Suprapubic skin (tissue), 4 donors: ENCODE data around the gene ELN. TPM values are rescaled to one million over a fixed set of nuclear protein-coding genes. Genes with fewer than 3 reads are reported as not detected.

Experiments used
- DNase-seq, 2 donors: peaks; one replicate each; pipeline ENCODE4 v3.0.0-alpha.2; 2019; ENCODE audit warnings: low spot score in 2 of 2
- H3K27ac ChIP-seq: fragments of 200-600 bp; sonication (generic); one replicate; pipeline ENCODE4 v1.5.1; 2019
- H3K27me3 ChIP-seq: fragments of 200-600 bp; sonication (generic); one replicate; pipeline ENCODE4 v1.5.1; 2019
- H3K36me3 ChIP-seq: fragments of 200-600 bp; sonication (generic); one replicate; pipeline ENCODE4 v1.5.1; 2019
- H3K4me1 ChIP-seq: fragments of 200-600 bp; sonication (generic); one replicate; pipeline ENCODE4 v1.5.1; 2019
- H3K4me3 ChIP-seq: fragments of 200-600 bp; sonication (generic); one replicate; pipeline ENCODE4 v1.5.1; 2019; ENCODE audit warnings: mild to moderate bottlenecking
- H3K9me3 ChIP-seq: fragments of 200-600 bp; sonication (generic); one replicate; pipeline ENCODE4 v1.5.1; 2019
- CTCF ChIP-seq, 2 donors: fragments of 200-600 bp in 1 of 2; fragments of 450-650 bp in 1 of 2; sonication (generic) in 1 of 2; IDR thresholded peaks; one replicate each; pipeline ENCODE4 v1.5.1; 2016 to 2019; ENCODE audit warnings: antibody characterized with exemption in 2 of 2, mild to moderate bottlenecking in 1 of 2, moderate library complexity in 1 of 2
- EP300 ChIP-seq: sonication (generic); formaldehyde crosslinking; IDR thresholded peaks from one replicate; pipeline ENCODE4 v1.6.1; 2017; ENCODE audit warnings: antibody characterized with exemption
- POLR2A ChIP-seq, 2 donors: fragments of 450-650 bp; IDR thresholded peaks; one replicate each; pipeline ENCODE4 v1.6.1; 2017; ENCODE audit warnings: antibody characterized with exemption in 2 of 2, mild to moderate bottlenecking in 2 of 2, moderate library complexity in 2 of 2
- POLR2AphosphoS5 ChIP-seq, 3 donors: sonication (generic); formaldehyde crosslinking; IDR thresholded peaks; one replicate each; pipeline ENCODE4 v1.6.1; 2017; ENCODE audit warnings: antibody characterized with exemption in 3 of 3
- WGBS: methylation state at CpG from one replicate; pipeline ENCODE4 v1.1.5; 2018; 5-methylcytosine and 5-hydroxymethylcytosine counted together
- total RNA-seq, 4 donors: library from RNA; depleted of rRNA; stranded (reverse); fragments of >200 nt; gene quantifications; one replicate each; pipeline ENCODE4 v1.1.0, GENCODE V29; 2016

ELN gene
- total RNA-seq, 4 donors from 2014 or later: 7.7 to 30.7 (median 25.1) TPM

- Histone ChIP-seq H3K4me3 (no peak overlapping the region), H3K4me1 (peaks cover 6% of the 10 kb centered on the region), H3K36me3 (peaks cover 71% of the 10 kb centered on the region), H3K9me3 (no peaks in the 10 kb centered on the region), H3K27me3 (no peaks in the 10 kb centered on the region), H3K27ac (no peak overlapping the region)
- TF ChIP-seq POLR2AphosphoS5 (IDR thresholded peaks at IDR 0.05) (no peak), POLR2A (IDR thresholded peaks at IDR 0.05) (no peak)
- no peak for DNase-seq
- 88% methylated on average over 3 of the region's 3 CpGs for WGBS
Measured at GRCh38 chr7:74049997-74050798, 22.2 kb downstream of the ELN start.

- DNase-seq: no peak
- Histone ChIP-seq H3K36me3 (peaks cover 67% of the 10 kb centered on the region), H3K27ac (no peak overlapping the region), H3K4me3 (no peak overlapping the region), H3K9me3 (no peaks in the 10 kb centered on the region), H3K4me1 (peaks cover 6% of the 10 kb centered on the region), H3K27me3 (no peaks in the 10 kb centered on the region)
- 68% methylated on average over 8 of the region's 10 CpGs for WGBS
- no peak for TF ChIP-seq POLR2A (IDR thresholded peaks at IDR 0.05)
- TF ChIP-seq EP300: no peak
- no peak for TF ChIP-seq CTCF (IDR thresholded peaks at IDR 0.05)
- no peak for TF ChIP-seq POLR2AphosphoS5 (IDR thresholded peaks at IDR 0.05)
Measured at GRCh38 chr7:74051193-74051592, 23.2 kb downstream of the ELN start.

- H3K4me3 ChIP-seq: no peak overlapping the region
- TF ChIP-seq CTCF (IDR thresholded peaks at IDR 0.05) (no peak), POLR2AphosphoS5 (IDR thresholded peaks at IDR 0.05) (no peak), POLR2A (IDR thresholded peaks at IDR 0.05) (no peak), EP300 (no peak)
- H3K9me3 ChIP-seq: no peaks in the 10 kb centered on the region
- WGBS: 54% methylated on average over 14 of the region's 16 CpGs
- H3K27me3 ChIP-seq: no peaks in the 10 kb centered on the region
- H3K4me1 ChIP-seq: peaks cover 6% of the 10 kb centered on the region
- peaks cover 64% of the 10 kb centered on the region for H3K36me3 ChIP-seq
- no peak overlapping the region for H3K27ac ChIP-seq
- peak in 1 of 2 donors; percentile 52 for DNase-seq
Measured at GRCh38 chr7:74051629-74052410, 23.8 kb downstream of the ELN start.

GRCh38 chr7:74052628-74053027 lies 24.7 kb downstream of the ELN start:
- no peaks in the 10 kb centered on the region for H3K9me3 ChIP-seq
- H3K27ac ChIP-seq: no peak overlapping the region
- H3K27me3 ChIP-seq: no peaks in the 10 kb centered on the region
- DNase-seq: no peak
- peaks cover 7% of the 10 kb centered on the region for H3K4me1 ChIP-seq
- no peak overlapping the region for H3K4me3 ChIP-seq
- no peak for TF ChIP-seq CTCF (IDR thresholded peaks at IDR 0.05)
- TF ChIP-seq POLR2A (IDR thresholded peaks at IDR 0.05): no peak
- no peak for TF ChIP-seq EP300
- 82% methylated on average over 1 of the region's 1 CpG for WGBS
- peaks cover 58% of the 10 kb centered on the region for H3K36me3 ChIP-seq

GRCh38 chr7:74053589-74054186 lies 25.7 kb downstream of the ELN start:
- Histone ChIP-seq H3K27ac (no peak overlapping the region), H3K9me3 (no peaks in the 10 kb centered on the region), H3K27me3 (no peaks in the 10 kb centered on the region), H3K4me3 (no peak overlapping the region), H3K36me3 (peaks cover 53% of the 10 kb centered on the region), H3K4me1 (peaks cover 12% of the 10 kb centered on the region)
- TF ChIP-seq CTCF (IDR thresholded peaks at IDR 0.05) (no peak), EP300 (no peak), POLR2AphosphoS5 (IDR thresholded peaks at IDR 0.05) (no peak), POLR2A (IDR thresholded peaks at IDR 0.05) (no peak)
- WGBS: 92% methylated on average over 3 of the region's 3 CpGs
- no peak for DNase-seq
